Gastroesophageal sphincter (tissue), 4 donors: ENCODE results near the gene B3GNT2. TPM values are rescaled to one million over a fixed set of nuclear protein-coding genes. Genes with fewer than 3 reads are reported as not detected.

Experiments used
- ATAC-seq: fragments of 150-250 bp; one replicate; pipeline ENCODE4 v1.9.1; 2016; ENCODE audit warnings: mild to moderate bottlenecking, moderate library complexity
- H3K27ac ChIP-seq, 4 donors: fragments of 200-600 bp; sonication (generic) in 3 of 4; 1 replicate in 3 of 4; 2 replicates in 1 of 4; pipeline ENCODE4 v1.5.1; 2016 to 2019
- H3K27me3 ChIP-seq: fragments of 200-600 bp; sonication (generic); one replicate; pipeline ENCODE4 v1.5.1; 2019
- H3K36me3 ChIP-seq, 2 donors: fragments of 200-600 bp; sonication (generic); one replicate each; pipeline ENCODE4 v1.5.1; 2019; ENCODE audit warnings: control low read depth in 1 of 2
- H3K4me1 ChIP-seq, 3 donors: fragments of 200-600 bp; sonication (generic); 1 replicate in 2 of 3; 2 replicates in 1 of 3; pipeline ENCODE4 v1.5.1; 2016 to 2019; ENCODE audit warnings: control low read depth in 2 of 3
- H3K4me3 ChIP-seq, 2 donors: fragments of 200-600 bp; sonication (generic); one replicate each; pipeline ENCODE4 v1.5.1; 2019; ENCODE audit warnings: mild to moderate bottlenecking in 1 of 2, moderate library complexity in 1 of 2
- H3K9me3 ChIP-seq, 3 donors: fragments of 200-600 bp; sonication (generic); one replicate each; pipeline ENCODE4 v1.5.1; 2017 to 2019; ENCODE audit warnings: control low read depth in 2 of 3
- EP300 ChIP-seq: sonication (generic); formaldehyde crosslinking; IDR thresholded peaks from one replicate; pipeline ENCODE4 v1.6.1; 2017; ENCODE audit warnings: antibody characterized with exemption, mild to moderate bottlenecking
- POLR2A ChIP-seq, 2 donors: fragments of 450-650 bp; IDR thresholded peaks; one replicate each; pipeline ENCODE4 v1.6.1; 2017; ENCODE audit warnings: antibody characterized with exemption in 2 of 2, mild to moderate bottlenecking in 2 of 2, moderate library complexity in 1 of 2
- POLR2AphosphoS5 ChIP-seq: sonication (generic); formaldehyde crosslinking; IDR thresholded peaks from one replicate; pipeline ENCODE4 v1.6.1; 2017; ENCODE audit warnings: antibody characterized with exemption
- WGBS, 2 donors: methylation state at CpG; one replicate each; pipeline ENCODE4 v1.1.5; 2018; ENCODE audit warnings: low coverage in 1 of 2; 5-methylcytosine and 5-hydroxymethylcytosine counted together
- total RNA-seq, 4 donors: library from RNA; depleted of rRNA; stranded (reverse); fragments of >200 nt; gene quantifications; one replicate each; pipeline ENCODE4 v1.1.0, GENCODE V29; 2016
- TF ChIP-seq, protein P1 (sequence below), 4 experiments: fragments of 200-600 bp in 2 of 4; fragments of 450-650 bp in 2 of 4; sonication (generic) in 1 of 4; IDR thresholded peaks; one replicate each; pipeline ENCODE4 v1.5.1; 2017 to 2019; ENCODE audit warnings: antibody characterized with exemption in 4 of 4, mild to moderate bottlenecking in 2 of 4, moderate library complexity in 2 of 4

B3GNT2 gene
- total RNA-seq, 4 donors from 2014 or later = 10.5 to 24.7 (median 14.1) TPM

DNA sequence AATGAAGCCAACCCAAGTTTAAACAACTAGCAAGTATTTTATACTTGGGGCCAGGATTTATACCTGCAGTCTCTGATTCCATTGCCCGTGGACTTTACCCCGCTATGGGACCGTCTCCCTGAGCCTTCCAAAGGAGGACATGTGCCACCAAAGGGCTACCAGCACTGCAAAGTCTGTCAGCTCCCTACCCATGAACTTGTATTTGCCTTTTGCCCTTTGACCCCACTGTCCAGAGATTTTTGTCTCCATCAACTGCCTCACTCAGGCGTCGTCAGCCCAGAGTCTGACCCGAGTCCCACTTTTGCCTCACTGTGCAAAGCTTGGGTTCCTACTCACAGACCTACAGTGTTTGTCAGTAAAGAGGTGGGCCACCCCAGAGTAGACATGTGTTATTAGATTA is 40.6 kb downstream of the B3GNT2 start:
- H3K4me1 ChIP-seq = no peaks in the 10 kb centered on the region
- no peaks in the 10 kb centered on the region for H3K27me3 ChIP-seq
- H3K36me3 ChIP-seq = no peaks in the 10 kb centered on the region
- WGBS, 2 donors = 94 to 98% methylated on average over 3 to 6 of the region's 6 CpGs
- H3K9me3 ChIP-seq = no peaks in the 10 kb centered on the region
- no peak overlapping the region for H3K4me3 ChIP-seq
- TF ChIP-seq, protein P1, sequence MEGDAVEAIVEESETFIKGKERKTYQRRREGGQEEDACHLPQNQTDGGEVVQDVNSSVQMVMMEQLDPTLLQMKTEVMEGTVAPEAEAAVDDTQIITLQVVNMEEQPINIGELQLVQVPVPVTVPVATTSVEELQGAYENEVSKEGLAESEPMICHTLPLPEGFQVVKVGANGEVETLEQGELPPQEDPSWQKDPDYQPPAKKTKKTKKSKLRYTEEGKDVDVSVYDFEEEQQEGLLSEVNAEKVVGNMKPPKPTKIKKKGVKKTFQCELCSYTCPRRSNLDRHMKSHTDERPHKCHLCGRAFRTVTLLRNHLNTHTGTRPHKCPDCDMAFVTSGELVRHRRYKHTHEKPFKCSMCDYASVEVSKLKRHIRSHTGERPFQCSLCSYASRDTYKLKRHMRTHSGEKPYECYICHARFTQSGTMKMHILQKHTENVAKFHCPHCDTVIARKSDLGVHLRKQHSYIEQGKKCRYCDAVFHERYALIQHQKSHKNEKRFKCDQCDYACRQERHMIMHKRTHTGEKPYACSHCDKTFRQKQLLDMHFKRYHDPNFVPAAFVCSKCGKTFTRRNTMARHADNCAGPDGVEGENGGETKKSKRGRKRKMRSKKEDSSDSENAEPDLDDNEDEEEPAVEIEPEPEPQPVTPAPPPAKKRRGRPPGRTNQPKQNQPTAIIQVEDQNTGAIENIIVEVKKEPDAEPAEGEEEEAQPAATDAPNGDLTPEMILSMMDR (IDR thresholded peaks at IDR 0.05) = no peak
- no peak for TF ChIP-seq POLR2A (IDR thresholded peaks at IDR 0.05)
- no peak for TF ChIP-seq POLR2AphosphoS5
- TF ChIP-seq EP300 = no peak
- ATAC-seq = no peak
- no peak overlapping the region for H3K27ac ChIP-seq

DNA sequence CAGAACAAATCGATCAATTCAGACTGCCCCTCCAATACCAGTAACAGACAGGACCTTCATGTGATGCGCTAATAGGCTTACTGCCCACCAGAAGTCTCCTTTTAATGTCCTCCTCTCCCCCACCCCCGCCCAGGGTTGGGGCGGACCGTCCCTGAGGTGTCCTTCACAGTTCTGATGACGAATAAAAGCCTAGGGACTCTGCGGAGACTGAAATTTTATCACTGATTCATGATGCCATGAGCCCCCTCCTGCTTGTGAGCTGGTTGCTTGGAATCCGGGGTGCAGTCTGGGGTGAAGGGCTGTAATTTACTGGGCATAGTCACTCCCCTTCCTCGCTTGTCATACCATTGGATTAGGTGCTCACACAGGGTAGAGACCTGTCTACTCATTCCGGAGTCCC is 42.3 kb downstream of the B3GNT2 start:
- Histone ChIP-seq H3K36me3 (no peaks in the 10 kb centered on the region), H3K9me3 (no peaks in the 10 kb centered on the region), H3K4me3 (no peak overlapping the region), H3K4me1 (no peaks in the 10 kb centered on the region), H3K27me3 (no peaks in the 10 kb centered on the region), H3K27ac (no peak overlapping the region)
- TF ChIP-seq, protein P1 (IDR thresholded peaks at IDR 0.05) = no peak
- TF ChIP-seq POLR2AphosphoS5 (no peak), POLR2A (IDR thresholded peaks at IDR 0.05) (no peak), EP300 (no peak)
- ATAC-seq = no peak
- 75 to 100% methylated on average over 4 to 6 of the region's 10 CpGs for WGBS, 2 donors

DNA sequence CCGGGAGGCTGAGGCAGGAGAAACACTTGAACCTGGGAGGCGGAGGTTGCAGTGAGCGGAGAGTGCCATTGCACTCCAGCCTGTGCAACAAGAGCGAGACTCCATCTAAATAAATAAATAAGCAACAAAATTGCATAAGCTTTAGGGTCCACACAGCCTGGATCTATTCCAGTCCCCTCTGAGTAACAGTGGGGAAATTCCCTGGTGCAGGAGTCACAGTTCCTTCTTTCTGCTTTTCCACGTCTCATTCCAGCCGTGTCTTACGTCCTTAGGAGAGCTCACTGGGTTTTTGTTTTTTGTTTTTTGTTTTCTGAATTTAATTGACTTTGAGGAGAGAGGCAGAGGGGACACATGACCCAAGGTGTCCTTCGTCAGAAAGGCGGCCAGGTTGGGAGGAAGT is 44.6 kb downstream of the B3GNT2 start:
- TF ChIP-seq, protein P1 (IDR thresholded peaks at IDR 0.05) = no peak
- TF ChIP-seq EP300 (no peak), POLR2AphosphoS5 (no peak), POLR2A (IDR thresholded peaks at IDR 0.05) (no peak)
- no peak overlapping the region for H3K27ac ChIP-seq
- no peaks in the 10 kb centered on the region for H3K4me1 ChIP-seq
- WGBS, 2 donors = 89 to 90% methylated on average over 6 to 9 of the region's 9 CpGs
- H3K9me3 ChIP-seq = no peaks in the 10 kb centered on the region
- H3K4me3 ChIP-seq = no peak overlapping the region
- H3K36me3 ChIP-seq = no peaks in the 10 kb centered on the region
- no peaks in the 10 kb centered on the region for H3K27me3 ChIP-seq
- no peak for ATAC-seq

DNA sequence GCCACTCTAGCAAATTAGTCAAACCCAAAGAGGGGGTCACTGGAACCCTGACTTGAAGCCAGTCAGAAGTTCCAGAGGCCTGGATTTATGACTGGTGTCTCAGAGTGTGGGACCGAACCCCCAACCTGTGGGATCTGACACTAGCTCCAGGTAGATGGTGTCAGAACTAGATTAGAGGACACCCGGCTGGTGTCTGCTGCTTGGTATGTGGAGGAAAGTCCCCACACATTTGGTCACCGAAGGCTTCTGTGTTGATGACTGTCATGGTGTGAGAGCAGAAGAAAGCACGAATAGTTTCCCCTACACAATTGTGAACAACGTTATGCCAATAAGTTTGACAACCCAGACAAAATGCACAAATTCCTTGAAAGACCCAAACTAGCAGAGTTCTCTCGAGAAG is 48.1 kb downstream of the B3GNT2 start:
- Histone ChIP-seq H3K27me3 (no peaks in the 10 kb centered on the region), H3K9me3 (no peaks in the 10 kb centered on the region), H3K4me1 (no peaks in the 10 kb centered on the region), H3K4me3 (no peak overlapping the region), H3K27ac (no peak overlapping the region), H3K36me3 (no peaks in the 10 kb centered on the region)
- TF ChIP-seq EP300 (no peak), POLR2A (IDR thresholded peaks at IDR 0.05) (no peak), POLR2AphosphoS5 (no peak)
- TF ChIP-seq, protein P1 (IDR thresholded peaks at IDR 0.05) = no peak
- no peak for ATAC-seq
- 90 to 93% methylated on average over 4 to 5 of the region's 6 CpGs for WGBS, 2 donors

DNA sequence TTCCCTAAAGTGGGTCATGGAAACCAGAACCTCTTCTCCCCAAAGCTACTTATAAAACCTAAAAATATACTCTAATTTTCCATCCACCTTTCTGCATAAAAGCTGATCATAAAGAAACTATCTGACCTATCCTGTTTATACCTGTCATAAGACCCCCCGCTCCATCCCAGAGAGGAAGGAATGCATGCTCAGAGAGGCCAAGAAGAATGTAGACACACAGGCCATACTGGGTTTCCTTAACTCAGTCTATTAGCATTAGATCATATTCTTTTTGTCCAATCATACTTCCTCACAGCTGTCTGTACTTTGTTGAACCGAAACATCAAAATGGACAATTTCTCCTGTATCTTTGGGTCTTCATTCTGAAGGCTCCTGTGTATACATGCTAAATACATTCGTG is 52.3 kb downstream of the B3GNT2 start:
- H3K27ac ChIP-seq = no peak overlapping the region
- H3K4me1 ChIP-seq = no peaks in the 10 kb centered on the region
- H3K27me3 ChIP-seq = no peaks in the 10 kb centered on the region
- 77 to 90% methylated on average over 2 to 3 of the region's 3 CpGs for WGBS, 2 donors
- no peaks in the 10 kb centered on the region for H3K9me3 ChIP-seq
- ATAC-seq = no peak
- TF ChIP-seq POLR2AphosphoS5 = no peak
- no peak for TF ChIP-seq EP300
- no peaks in the 10 kb centered on the region for H3K36me3 ChIP-seq
- H3K4me3 ChIP-seq = no peak overlapping the region

DNA sequence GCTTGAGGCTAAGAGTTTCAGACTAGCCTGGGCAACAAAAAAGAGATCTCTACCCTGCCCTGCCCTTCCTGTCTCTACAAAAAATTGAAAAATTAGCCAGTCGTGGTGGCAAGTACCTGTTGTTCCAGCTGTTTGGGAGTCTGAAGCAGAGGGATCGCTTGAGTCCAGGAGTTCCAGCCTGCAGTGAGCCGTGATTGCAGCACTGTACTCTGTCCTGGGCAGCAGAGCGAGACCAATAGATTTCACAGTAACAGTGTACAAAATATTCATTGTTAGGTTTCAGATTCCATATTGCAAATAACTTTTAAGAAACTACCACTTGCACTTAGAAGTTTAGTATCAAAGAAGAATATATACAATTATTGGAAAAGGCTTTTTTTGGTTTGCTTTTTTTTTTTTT is 54.3 kb downstream of the B3GNT2 start:
- H3K9me3 ChIP-seq = no peaks in the 10 kb centered on the region
- TF ChIP-seq EP300 (no peak), POLR2AphosphoS5 (no peak), POLR2A (IDR thresholded peaks at IDR 0.05) (no peak)
- TF ChIP-seq, protein P1 (IDR thresholded peaks at IDR 0.05) = no peak
- no peak overlapping the region for H3K4me3 ChIP-seq
- WGBS, 2 donors = 78 to 94% methylated on average over 3 to 4 of the region's 4 CpGs
- no peak for ATAC-seq
- no peaks in the 10 kb centered on the region for H3K4me1 ChIP-seq
- no peaks in the 10 kb centered on the region for H3K27me3 ChIP-seq
- no peaks in the 10 kb centered on the region for H3K36me3 ChIP-seq
- no peak overlapping the region for H3K27ac ChIP-seq
